IMR-90 (cell line): Measurements from ENCODE around the gene OR7A10. TPM values are rescaled to one million over a fixed set of nuclear protein-coding genes. Genes with fewer than 3 reads are reported as not detected.

Experiments used
- ATAC-seq: fragments of 200-7000 bp; cut with Tn5 transposase; 2 replicates; pipeline ENCODE4 v1.9.1; 2020; ENCODE audit warnings: low read depth, mild to moderate bottlenecking, moderate library complexity
- BruUV-seq: library from RNA; stranded (reverse); fragments of 400-500 nt; replicated peaks from 2 replicates; lab custom pipeline; 2021; lab: Mats Ljungman, UMichigan
- CTCF ChIA-PET: fragments of 300-600 bp; formaldehyde crosslinking; extraction: SDS; loops from one replicate; lab custom pipeline; 2021; ENCODE audit warnings: antibody characterized with exemption; lab: Yijun Ruan, JAX
- POLR2A ChIA-PET: fragments of 300-600 bp; sonication (Branson Sonifier 250); formaldehyde crosslinking; loops from one replicate; lab custom pipeline; 2022; ENCODE audit warnings: antibody characterized with exemption; ENCODE audit not compliant: unreplicated experiment; lab: Charles Lee
- DNase-seq: peaks from one replicate; pipeline ENCODE4 v3.0.0; 2013
- H2AFZ ChIP-seq: replicated peaks from 2 replicates; pipeline ENCODE3; 2013; ENCODE audit warnings: low read length, mild to moderate bottlenecking; ENCODE audit not compliant: poor library complexity
- H2AK5ac ChIP-seq: 2 replicates; pipeline ENCODE4 v1.6.1; 2013; ENCODE audit warnings: low read depth, low read length, inconsistent platforms
- H2AK9ac ChIP-seq: replicated peaks from 2 replicates; pipeline ENCODE3; 2013; ENCODE audit warnings: mild to moderate bottlenecking, low read depth, low read length, moderate library complexity; ENCODE audit not compliant: poor library complexity
- H2BK120ac ChIP-seq: 2 replicates; pipeline ENCODE4 v1.6.1; 2013; ENCODE audit warnings: low read depth, low read length, inconsistent platforms
- H2BK15ac ChIP-seq: 3 replicates; pipeline ENCODE4 v1.6.1; 2013; ENCODE audit warnings: low read depth, low read length, inconsistent platforms
- H2BK20ac ChIP-seq: 2 replicates; pipeline ENCODE4 v1.6.1; 2013; ENCODE audit warnings: low read depth, mild to moderate bottlenecking, inconsistent platforms, low read length, moderate library complexity
- H2BK5ac ChIP-seq: 2 replicates; pipeline ENCODE4 v1.6.1; 2013; ENCODE audit warnings: mild to moderate bottlenecking, low read depth, low read length, inconsistent platforms; ENCODE audit not compliant: poor library complexity, severe bottlenecking
- H3K14ac ChIP-seq: replicated peaks from 2 replicates; pipeline ENCODE4 v1.6.1; 2013; ENCODE audit warnings: low read depth, low read length, inconsistent platforms
- H3K18ac ChIP-seq: 2 replicates; pipeline ENCODE4 v1.6.1; 2013; ENCODE audit warnings: low read depth, low read length, control low read depth
- H3K23ac ChIP-seq: 2 replicates; pipeline ENCODE4 v1.6.1; 2013; ENCODE audit warnings: low read depth, low read length, inconsistent platforms
- H3K27ac ChIP-seq: 2 replicates; pipeline ENCODE4 v1.5.1; 2013; ENCODE audit warnings: mild to moderate bottlenecking, control low read depth, low read length; ENCODE audit not compliant: insufficient read depth
- H3K27me3 ChIP-seq: 2 replicates; pipeline ENCODE4 v1.6.1; 2013; ENCODE audit warnings: low read length; ENCODE audit not compliant: control insufficient read depth, insufficient read depth
- H3K36me3 ChIP-seq: 2 replicates; pipeline ENCODE4 v1.6.1; 2013; ENCODE audit warnings: low read length, mixed read lengths; ENCODE audit not compliant: control insufficient read depth, insufficient read depth
- H3K4ac ChIP-seq: 2 replicates; pipeline ENCODE4 v1.6.1; 2013; ENCODE audit warnings: low read depth, low read length, inconsistent platforms
- H3K4me1 ChIP-seq: 2 replicates; pipeline ENCODE4 v1.6.1; 2013; ENCODE audit warnings: low read length, mixed read lengths; ENCODE audit not compliant: control insufficient read depth, insufficient read depth
- H3K4me2 ChIP-seq: 2 replicates; pipeline ENCODE4 v1.6.1; 2013; ENCODE audit warnings: low read depth, mild to moderate bottlenecking, control low read depth, low read length, moderate library complexity
- H3K4me3 ChIP-seq: 2 replicates; pipeline ENCODE4 v1.5.1; 2013; ENCODE audit warnings: low read depth, mild to moderate bottlenecking, control low read depth, low read length, moderate library complexity; ENCODE audit not compliant: insufficient read depth
- H3K56ac ChIP-seq: 2 replicates; pipeline ENCODE4 v1.6.1; 2013; ENCODE audit warnings: low read length, inconsistent platforms; ENCODE audit not compliant: insufficient read depth; ENCODE audit errors: extremely low read depth
- H3K79me1 ChIP-seq, 2 experiments: 2 replicates each; pipeline ENCODE4 v1.6.1; 2013; ENCODE audit warnings: low read length in 2 of 2, inconsistent platforms in 1 of 2, low read depth in 1 of 2
- H3K9ac ChIP-seq: 2 replicates; pipeline ENCODE4 v1.6.1; 2013; ENCODE audit warnings: low read depth, low read length, control low read depth
- H3K9me1 ChIP-seq: 2 replicates; pipeline ENCODE4 v1.6.1; 2013; ENCODE audit warnings: low read length, inconsistent platforms; ENCODE audit not compliant: insufficient read depth
- H3K9me3 ChIP-seq: 2 replicates; pipeline ENCODE4 v1.6.1; 2013; ENCODE audit warnings: low read length; ENCODE audit not compliant: control insufficient read depth, insufficient read depth
- H4K20me1 ChIP-seq: 2 replicates; pipeline ENCODE4 v1.6.1; 2013; ENCODE audit warnings: low read length, inconsistent platforms; ENCODE audit not compliant: insufficient read depth
- H4K5ac ChIP-seq: 2 replicates; pipeline ENCODE4 v1.6.1; 2013; ENCODE audit warnings: mild to moderate bottlenecking, low read depth, low read length, control low read depth
- H4K8ac ChIP-seq, 2 experiments: 2 replicates each; pipeline ENCODE4 v1.6.1; 2013; ENCODE audit warnings: low read depth in 2 of 2, low read length in 2 of 2, control low read depth in 1 of 2, inconsistent platforms in 1 of 2
- H4K91ac ChIP-seq: 2 replicates; pipeline ENCODE4 v1.6.1; 2013; ENCODE audit warnings: low read depth, low read length, inconsistent platforms; ENCODE audit not compliant: insufficient read depth
- BHLHE40 ChIP-seq: fragments of 150-350 bp; IDR thresholded peaks from 2 replicates; pipeline ENCODE4 v1.6.1; 2016; ENCODE audit warnings: mild to moderate bottlenecking, low read depth, low read length
- CEBPB ChIP-seq: IDR thresholded peaks from 2 replicates; pipeline ENCODE4 v1.6.1; 2012; ENCODE audit warnings: low read depth, low read length, improper control_type of control experiment
- CHD1 ChIP-seq: IDR thresholded peaks from 2 replicates; pipeline ENCODE4 v1.6.1; 2012; ENCODE audit warnings: low read depth, low read length, improper control_type of control experiment
- CTCF ChIP-seq: conservative IDR thresholded peaks from 2 replicates; pipeline ENCODE4 v1.5.1; 2012; ENCODE audit warnings: mild to moderate bottlenecking, low read depth, low read length, improper control_type of control experiment
- ELK1 ChIP-seq: fragments of 150-350 bp; IDR thresholded peaks from 2 replicates; pipeline ENCODE4 v1.6.1; 2016; ENCODE audit warnings: low read depth, mild to moderate bottlenecking, low read length, moderate library complexity, borderline replicate concordance
- FOS ChIP-seq: fragments of 150-350 bp; IDR thresholded peaks from 2 replicates; pipeline ENCODE4 v1.6.1; 2016; ENCODE audit warnings: low read depth, low read length
- MAFK ChIP-seq: IDR thresholded peaks from 2 replicates; pipeline ENCODE4 v1.6.1; 2012; ENCODE audit warnings: low read depth, low read length, improper control_type of control experiment
- MAZ ChIP-seq: IDR thresholded peaks from 2 replicates; pipeline ENCODE4 v1.6.1; 2012; ENCODE audit warnings: low read depth, mild to moderate bottlenecking, low read length, improper control_type of control experiment, moderate library complexity, borderline replicate concordance
- MXI1 ChIP-seq: IDR thresholded peaks from 2 replicates; pipeline ENCODE4 v1.6.1; 2012; ENCODE audit warnings: low read depth, mild to moderate bottlenecking, low read length, moderate library complexity, borderline replicate concordance
- NFE2L2 ChIP-seq: fragments of 150-350 bp; IDR thresholded peaks from 2 replicates; pipeline ENCODE4 v1.6.1; 2016; ENCODE audit warnings: low read depth, mild to moderate bottlenecking, low read length
- POLR2A ChIP-seq: IDR thresholded peaks from 2 replicates; pipeline ENCODE4 v1.6.1; 2012; ENCODE audit warnings: mild to moderate bottlenecking, low read depth, low read length
- RAD21 ChIP-seq: IDR thresholded peaks from 2 replicates; pipeline ENCODE4 v1.6.1; 2012; ENCODE audit warnings: low read length, improper control_type of control experiment
- RCOR1 ChIP-seq: IDR thresholded peaks from 2 replicates; pipeline ENCODE4 v1.6.1; 2012; ENCODE audit warnings: mild to moderate bottlenecking, low read length, improper control_type of control experiment; ENCODE audit not compliant: insufficient replicate concordance
- RFX5 ChIP-seq: IDR thresholded peaks from 2 replicates; pipeline ENCODE4 v1.8.0; 2012; ENCODE audit warnings: low read depth, mild to moderate bottlenecking, low read length, moderate library complexity
- SMC3 ChIP-seq: fragments of 150-350 bp; IDR thresholded peaks from 2 replicates; pipeline ENCODE4 v1.6.1; 2016; ENCODE audit warnings: low read depth, mild to moderate bottlenecking, antibody characterized with exemption, low read length, moderate library complexity
- USF2 ChIP-seq: fragments of 150-350 bp; IDR thresholded peaks from 2 replicates; pipeline ENCODE4 v1.6.1; 2017; ENCODE audit warnings: mild to moderate bottlenecking, antibody characterized with exemption, low read length, low read depth
- WGBS, 2 experiments: methylation state at CpG; one replicate each; pipeline versions ENCODE4 v1.1.5 to v1.1.7; 2013; ENCODE audit warnings: missing lambda C conversion rate in 2 of 2; ENCODE audit not compliant: insufficient read length in 1 of 2; ENCODE audit errors: extremely low coverage in 2 of 2; 5-methylcytosine and 5-hydroxymethylcytosine counted together
- dilution Hi-C: fragments of 300-500 bp; cut with HindIII; formaldehyde crosslinking; loops from one replicate; pipeline ENCODE4 v1.14.3; 2018; ENCODE audit warnings: low sequenced_read_pairs; ENCODE audit not compliant: unreplicated experiment
- in situ Hi-C: fragments of 300-500 bp; cut with MboI; formaldehyde crosslinking; loops from 3 replicates; pipeline ENCODE4 v1.14.3; 2019; ENCODE audit warnings: low sequenced_read_pairs, inconsistent platforms, mixed read lengths
- intact Hi-C: fragments of 100-400 bp; cut with micrococcal nuclease; formaldehyde crosslinking; loops from 2 replicates; pipeline ENCODE4 v1.10.0; 2022
- polyA plus RNA-seq, 3 experiments: library from polyadenylated mRNA; depleted of rRNA; stranded (reverse); fragments of >200 nt; gene quantifications; 2 replicates each; pipeline ENCODE4 v1.2.3, GENCODE V29; 2012; ENCODE audit warnings: low replicate concordance in 1 of 3
- total RNA-seq: library from RNA; depleted of rRNA; stranded (reverse); fragments of >200 nt; gene quantifications from 2 replicates; pipeline ENCODE4 v1.2.3, GENCODE V29; 2012

OR7A10 gene
- total and polyA plus RNA-seq, 2 of the 4 experiments (the other 2 are of a cell fraction), result not detected

GRCh38 chr19:14843578-14843977 is 5.1 kb downstream of the OR7A10 start:
- DNase-seq (no peak), ATAC-seq (no peak)
- Histone ChIP-seq H3K9me1 (no peaks in the 10 kb centered on the region), H3K4me1 (no peaks in the 10 kb centered on the region), H3K9me3 (peaks cover 3% of the 10 kb centered on the region; the same call in 1 of the 2 replicates), H3K14ac (no peak overlapping the region), H4K91ac (no peak overlapping the region), H4K5ac (no peak overlapping the region), H4K20me1 (no peaks in the 10 kb centered on the region), H3K4me2 (no peak overlapping the region), H3K9ac (no peak overlapping the region), H2BK5ac (no peak overlapping the region), H3K79me1 (no peaks in the 10 kb centered on the region), H3K4ac (no peak overlapping the region), H3K36me3 (no peaks in the 10 kb centered on the region), H3K27me3 (no peaks in the 10 kb centered on the region), H2BK20ac (no peak overlapping the region), H2BK15ac (no peak overlapping the region), H2BK120ac (no peak overlapping the region), H2AK5ac (no peak overlapping the region), H3K56ac (no peak overlapping the region), H4K8ac (no peak overlapping the region), H3K23ac (no peak overlapping the region), H3K27ac (no peak overlapping the region), H3K4me3 (no peak overlapping the region), H3K18ac (no peak overlapping the region), H2AFZ (no peak overlapping the region), H2AK9ac (no peak overlapping the region)
- dilution Hi-C loops, result no loop called here
- TF ChIP-seq CEBPB (no peak), MAZ (no peak), USF2 (no peak), FOS (no peak), CTCF (no peak), SMC3 (no peak), RCOR1 (no peak), MXI1 (no peak), RAD21 (no peak), POLR2A (no peak), BHLHE40 (no peak), MAFK (no peak), CHD1 (no peak), NFE2L2 (no peak), ELK1 (no peak), RFX5 (no peak)
- no TSS peak for BruUV-seq
- no CpG with 5 or more reads among the region's 6 CpGs for WGBS, 2 experiments
- ChIA-PET POLR2A (no interaction called here), CTCF (no interaction called here)
- in situ Hi-C loops, result no loop called here
- intact Hi-C loops, result no loop called here
